ENCODE results near the gene DIPK2A. TPM values are rescaled to one million over a fixed set of nuclear protein-coding genes. Genes with fewer than 3 reads are reported as not detected.

The DIPK2A gene, protein sequence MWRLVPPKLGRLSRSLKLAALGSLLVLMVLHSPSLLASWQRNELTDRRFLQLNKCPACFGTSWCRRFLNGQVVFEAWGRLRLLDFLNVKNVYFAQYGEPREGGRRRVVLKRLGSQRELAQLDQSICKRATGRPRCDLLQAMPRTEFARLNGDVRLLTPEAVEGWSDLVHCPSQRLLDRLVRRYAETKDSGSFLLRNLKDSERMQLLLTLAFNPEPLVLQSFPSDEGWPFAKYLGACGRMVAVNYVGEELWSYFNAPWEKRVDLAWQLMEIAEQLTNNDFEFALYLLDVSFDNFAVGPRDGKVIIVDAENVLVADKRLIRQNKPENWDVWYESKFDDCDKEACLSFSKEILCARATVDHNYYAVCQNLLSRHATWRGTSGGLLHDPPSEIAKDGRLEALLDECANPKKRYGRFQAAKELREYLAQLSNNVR
- total RNA-seq: 10 to 100 TPM; 26.6 to 63.5 (median 51.2) TPM

DNA sequence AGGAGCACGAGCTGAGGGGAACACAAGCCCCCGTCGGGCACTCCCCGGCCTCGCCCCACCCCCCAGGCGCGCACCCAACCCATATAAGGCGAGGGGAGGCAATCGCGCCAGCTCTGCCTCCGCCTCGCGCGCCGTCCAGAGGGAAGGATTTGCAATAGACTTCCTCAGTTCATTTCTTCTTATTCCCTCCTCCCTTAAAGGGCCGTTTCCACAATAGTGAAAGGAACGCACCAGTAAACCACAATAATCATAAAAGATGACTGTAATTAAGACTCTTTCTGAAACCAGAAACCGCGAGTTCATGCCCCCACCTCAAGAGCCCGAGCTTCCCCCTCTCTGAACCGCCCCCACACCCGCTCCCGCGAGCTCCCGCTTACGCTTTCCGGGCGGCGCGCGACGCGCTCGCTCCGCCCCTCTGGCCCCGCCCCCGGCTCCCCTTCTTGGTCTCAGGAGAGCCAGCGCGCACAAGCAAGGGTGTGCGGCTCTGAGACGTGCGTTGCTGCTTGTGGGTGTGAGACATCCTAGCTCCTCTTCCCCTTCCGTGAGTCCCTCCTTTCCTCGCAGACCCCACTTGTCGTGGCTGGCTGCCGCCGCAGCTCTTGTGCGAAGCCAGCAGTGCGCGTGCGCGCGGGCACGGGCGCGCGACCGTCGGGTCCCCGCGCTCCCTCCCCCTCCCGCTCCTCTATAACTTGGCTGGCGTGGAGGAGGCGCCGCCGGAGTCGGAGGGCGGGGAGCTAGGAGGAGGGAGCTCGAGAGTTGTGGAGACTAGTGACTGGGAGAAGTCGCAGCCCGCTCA, at the start of gene DIPK2A:
Gene DIPK2A (plus strand): TSS at position 465 of the 796 bp plus-strand sequence. CDS start 510 bp downstream, outside the sequence.
- Histone ChIP-seq H3K4me1 (peaks cover 26% of the 10 kb centered on the region), H3K27me3 (no peaks in the 10 kb centered on the region), H3K4me3 (peak within 1 kb of the TSS; percentile 84), H3K36me3 (no peaks in the 10 kb centered on the region), H3K27ac (peak within 1 kb of the TSS; percentile 95), H3K9me3 (no peaks in the 10 kb centered on the region)
- peak; percentile 96 to 97 for DNase-seq (ENCODE audit: low spot score in 2 of 2)
- WGBS: under 1% methylated on average over 67 of the region's 71 CpGs
- no peak for TF ChIP-seq EP300 (IDR thresholded peaks at IDR 0.05)
- TF ChIP-seq, protein P1, sequence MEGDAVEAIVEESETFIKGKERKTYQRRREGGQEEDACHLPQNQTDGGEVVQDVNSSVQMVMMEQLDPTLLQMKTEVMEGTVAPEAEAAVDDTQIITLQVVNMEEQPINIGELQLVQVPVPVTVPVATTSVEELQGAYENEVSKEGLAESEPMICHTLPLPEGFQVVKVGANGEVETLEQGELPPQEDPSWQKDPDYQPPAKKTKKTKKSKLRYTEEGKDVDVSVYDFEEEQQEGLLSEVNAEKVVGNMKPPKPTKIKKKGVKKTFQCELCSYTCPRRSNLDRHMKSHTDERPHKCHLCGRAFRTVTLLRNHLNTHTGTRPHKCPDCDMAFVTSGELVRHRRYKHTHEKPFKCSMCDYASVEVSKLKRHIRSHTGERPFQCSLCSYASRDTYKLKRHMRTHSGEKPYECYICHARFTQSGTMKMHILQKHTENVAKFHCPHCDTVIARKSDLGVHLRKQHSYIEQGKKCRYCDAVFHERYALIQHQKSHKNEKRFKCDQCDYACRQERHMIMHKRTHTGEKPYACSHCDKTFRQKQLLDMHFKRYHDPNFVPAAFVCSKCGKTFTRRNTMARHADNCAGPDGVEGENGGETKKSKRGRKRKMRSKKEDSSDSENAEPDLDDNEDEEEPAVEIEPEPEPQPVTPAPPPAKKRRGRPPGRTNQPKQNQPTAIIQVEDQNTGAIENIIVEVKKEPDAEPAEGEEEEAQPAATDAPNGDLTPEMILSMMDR (IDR thresholded peaks at IDR 0.05): no peak
- peak in 1 of 3 donors; percentile 84 for TF ChIP-seq POLR2AphosphoS5 (IDR thresholded peaks at IDR 0.05)
- peak; percentile 9 to 76 for TF ChIP-seq POLR2A (IDR thresholded peaks at IDR 0.05)

DNA sequence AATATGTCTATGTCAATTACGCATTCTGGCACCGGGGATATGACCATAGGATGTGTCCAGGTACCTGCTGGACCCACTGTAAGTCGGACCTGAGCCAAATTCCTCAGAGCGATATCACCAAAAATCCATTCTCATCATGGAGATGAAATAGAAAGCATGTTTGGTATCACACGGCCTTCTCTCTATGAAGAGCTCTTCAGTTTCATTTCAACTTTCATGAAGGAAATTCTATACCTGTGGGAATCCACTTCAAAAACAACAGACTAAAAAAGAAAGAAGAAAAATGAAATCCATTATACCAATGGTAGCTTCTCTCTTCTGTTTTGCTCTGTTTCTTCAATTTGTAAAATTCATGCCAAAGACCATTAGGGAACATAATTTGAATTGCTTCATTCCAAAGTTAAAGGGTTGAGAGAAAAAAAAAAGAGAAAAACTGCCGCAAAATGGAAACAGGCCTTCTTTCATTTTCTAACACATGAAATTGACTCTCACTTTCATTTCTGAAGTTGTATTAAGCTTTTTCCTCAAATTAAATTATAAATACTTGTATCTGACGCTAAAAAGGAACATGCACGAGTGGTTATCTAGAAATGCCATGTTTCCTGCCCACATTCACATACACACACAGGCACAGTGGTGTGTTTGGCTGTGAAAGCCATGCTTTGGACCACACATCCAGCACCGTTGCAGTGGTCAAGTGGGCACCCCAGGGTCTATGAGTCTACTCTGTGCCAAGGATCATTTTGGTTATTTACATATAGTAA, 46.9 kb upstream of the DIPK2A start:
- no peak for TF ChIP-seq EP300 (IDR thresholded peaks at IDR 0.05)
- WGBS: 89% methylated on average over 9 of the region's 9 CpGs
- no peak overlapping the region for H3K27ac ChIP-seq
- no peaks in the 10 kb centered on the region for H3K4me1 ChIP-seq
- H3K27me3 ChIP-seq: no peaks in the 10 kb centered on the region
- no peak for DNase-seq (ENCODE audit: low spot score in 2 of 2)
- H3K36me3 ChIP-seq: no peaks in the 10 kb centered on the region
- no peaks in the 10 kb centered on the region for H3K9me3 ChIP-seq
- no peak overlapping the region for H3K4me3 ChIP-seq

DNA sequence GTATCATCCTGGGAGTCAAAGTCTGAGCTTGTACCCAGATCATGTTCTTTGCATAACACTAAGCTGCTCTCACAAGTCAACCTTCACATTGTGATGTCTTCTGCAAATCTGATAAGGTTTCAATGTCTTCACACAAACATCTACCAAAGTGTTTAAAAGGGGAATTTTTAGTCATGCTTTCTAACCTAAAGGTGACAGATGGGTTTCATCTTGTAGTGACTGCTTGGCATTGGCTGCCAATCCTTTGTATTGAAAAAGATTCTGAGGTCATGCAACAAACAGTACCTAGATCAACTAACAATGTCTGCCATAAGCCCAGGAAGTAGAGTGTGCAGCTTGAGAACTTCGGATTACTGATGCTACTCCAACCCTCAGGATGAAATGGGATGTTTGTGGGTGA, 43.6 kb upstream of the DIPK2A start:
- 96% methylated on average over 1 of the region's 1 CpG for WGBS
- H3K27me3 ChIP-seq: no peaks in the 10 kb centered on the region
- TF ChIP-seq, protein P1 (IDR thresholded peaks at IDR 0.05): no peak
- TF ChIP-seq POLR2A (IDR thresholded peaks at IDR 0.05) (no peak), POLR2AphosphoS5 (IDR thresholded peaks at IDR 0.05) (no peak), EP300 (IDR thresholded peaks at IDR 0.05) (no peak)
- no peaks in the 10 kb centered on the region for H3K9me3 ChIP-seq
- no peak for DNase-seq (ENCODE audit: low spot score in 2 of 2)
- no peak overlapping the region for H3K4me3 ChIP-seq
- H3K27ac ChIP-seq: no peak overlapping the region
- H3K4me1 ChIP-seq: no peaks in the 10 kb centered on the region
- no peaks in the 10 kb centered on the region for H3K36me3 ChIP-seq

DNA sequence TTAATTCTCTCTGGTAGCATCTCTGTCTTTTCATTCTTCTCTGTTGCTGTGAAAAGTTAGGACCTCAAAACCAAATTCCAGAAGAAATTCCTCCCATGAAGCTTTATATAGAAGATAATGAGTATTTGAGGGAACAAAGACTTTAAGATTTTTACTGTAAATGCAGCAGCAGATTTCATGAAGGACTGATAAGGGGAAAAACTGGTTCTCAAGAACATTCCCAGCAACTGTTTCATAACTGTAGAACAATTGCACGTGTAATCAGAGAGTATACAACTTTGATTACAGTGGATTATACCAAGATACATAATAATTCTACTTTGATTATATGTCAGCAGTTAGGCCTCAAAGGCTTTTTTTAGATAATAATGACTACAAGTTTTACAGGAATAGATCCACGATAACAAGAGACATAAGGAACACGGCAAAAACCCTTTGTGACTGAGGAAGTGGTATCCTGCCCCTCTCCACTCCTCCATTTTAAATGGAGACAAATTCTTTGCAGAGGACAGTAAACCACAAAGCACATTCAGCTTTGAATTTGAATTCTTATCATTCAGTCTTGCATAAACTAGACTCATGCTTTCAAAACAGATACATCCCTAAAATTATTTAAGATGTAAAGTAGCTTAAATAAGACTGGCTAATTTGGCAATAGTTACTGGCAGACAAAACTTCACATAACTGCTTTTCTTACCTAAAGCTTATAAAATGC, 42.9 kb upstream of the DIPK2A start:
- Histone ChIP-seq H3K36me3 (no peaks in the 10 kb centered on the region), H3K27ac (no peak overlapping the region), H3K9me3 (no peaks in the 10 kb centered on the region), H3K27me3 (no peaks in the 10 kb centered on the region), H3K4me3 (no peak overlapping the region), H3K4me1 (no peaks in the 10 kb centered on the region)
- no peak for DNase-seq (ENCODE audit: low spot score in 2 of 2)
- WGBS: 80% methylated on average over 3 of the region's 3 CpGs
- TF ChIP-seq EP300 (IDR thresholded peaks at IDR 0.05): no peak

DNA sequence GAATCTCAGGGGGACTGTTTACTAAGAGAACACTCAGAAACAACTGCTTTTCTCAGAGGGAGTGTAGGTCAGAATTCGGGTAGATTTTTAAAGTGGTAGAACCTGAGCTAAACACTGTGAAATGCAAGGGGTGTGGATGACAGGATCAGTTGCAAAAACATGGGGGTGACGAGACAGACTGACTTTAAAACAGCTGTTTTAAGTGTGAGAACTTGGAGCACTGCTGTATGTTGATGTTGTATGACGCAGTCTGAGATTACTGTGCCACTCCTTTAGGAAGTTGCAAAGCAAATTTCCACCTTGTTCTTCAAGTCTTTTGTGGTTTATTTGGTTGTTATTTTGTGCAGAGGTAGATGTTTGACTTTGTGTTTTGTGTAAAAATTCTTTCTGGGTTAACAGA, 36.8 kb upstream of the DIPK2A start:
- Histone ChIP-seq H3K4me1 (no peaks in the 10 kb centered on the region), H3K27ac (no peak overlapping the region), H3K27me3 (no peaks in the 10 kb centered on the region), H3K9me3 (no peaks in the 10 kb centered on the region), H3K36me3 (no peaks in the 10 kb centered on the region), H3K4me3 (no peak overlapping the region)
- TF ChIP-seq POLR2AphosphoS5 (IDR thresholded peaks at IDR 0.05): no peak
- TF ChIP-seq POLR2A (IDR thresholded peaks at IDR 0.05): no peak
- TF ChIP-seq, protein P1 (IDR thresholded peaks at IDR 0.05): no peak
- TF ChIP-seq EP300 (IDR thresholded peaks at IDR 0.05): no peak
- no peak for DNase-seq (ENCODE audit: low spot score in 2 of 2)
- 54% methylated on average over 3 of the region's 3 CpGs for WGBS

All from suprapubic skin (tissue), 4 donors.